HG03139 (cell line): Measurements from ENCODE around the gene STAM2.
"Not testable (repeated sequence)": the region's sequence is repeated elsewhere in the genome, so short reads cannot be mapped to it uniquely, and the experiment has no call there.

ENCODE experiments used
- ATAC-seq: cut with Tn5 transposase; IDR thresholded peaks from one replicate; pipeline ENCODE4 v1.9.1; 2021; ENCODE audit not compliant: unreplicated experiment

STAM2 gene

DNA sequence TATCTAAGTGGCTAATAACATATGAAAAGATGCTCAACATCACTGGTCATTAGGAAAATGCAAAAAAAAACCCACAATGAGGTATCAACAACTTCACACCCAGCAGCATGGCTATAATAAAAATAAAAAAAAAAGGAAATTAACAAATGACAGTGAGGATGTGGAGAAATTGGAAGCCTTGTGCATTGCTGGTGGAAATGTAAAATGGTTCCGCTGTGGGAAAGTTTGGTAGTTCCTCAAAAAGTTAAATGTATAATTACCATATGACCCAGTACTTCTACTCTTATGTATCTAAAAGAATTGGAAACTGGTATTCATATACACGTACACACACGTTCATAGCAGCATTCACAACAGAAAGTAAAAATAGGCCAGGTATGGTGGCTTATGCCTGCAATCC, 61.2 kb downstream of the STAM2 start:
- no peak for ATAC-seq

DNA sequence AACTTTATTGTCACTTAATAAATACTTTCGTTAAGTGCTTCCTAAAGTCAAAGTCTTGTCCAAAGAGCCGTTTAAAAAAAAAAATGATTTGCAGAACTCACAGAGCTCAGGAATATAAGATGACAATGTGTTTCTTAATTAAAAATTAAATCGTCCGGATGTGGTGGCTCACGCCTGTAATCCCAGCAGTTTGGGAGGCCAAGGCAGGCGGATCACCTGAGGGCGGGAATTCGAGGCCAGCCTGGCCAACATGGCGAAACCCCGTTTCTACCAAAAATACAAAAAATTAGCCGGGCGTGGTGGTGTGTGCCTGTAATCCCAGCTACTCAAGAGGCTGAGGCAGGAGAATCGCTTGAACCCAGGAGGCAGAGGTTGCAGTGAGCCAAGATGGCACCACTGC, 68.4 kb downstream of the STAM2 start:
- not testable (repeated sequence) for ATAC-seq

DNA sequence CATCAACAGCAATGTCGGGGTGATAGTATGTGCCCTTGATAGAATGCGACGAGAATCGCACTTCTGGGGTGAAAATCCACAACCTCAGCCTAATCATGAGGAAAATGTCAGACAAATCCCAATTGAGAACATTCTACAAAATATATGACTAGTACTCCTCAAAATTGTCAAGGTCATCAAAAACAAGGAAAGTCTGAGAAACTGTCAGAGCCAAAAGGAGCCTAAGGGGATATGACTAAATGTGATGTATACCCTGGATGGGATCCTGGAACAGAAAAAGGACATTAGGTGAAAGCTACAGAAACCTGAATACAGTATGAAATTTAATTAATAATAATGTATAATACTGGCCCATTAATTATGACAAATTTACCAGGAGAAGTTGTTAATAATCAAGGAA, 69.1 kb downstream of the STAM2 start:
- no peak for ATAC-seq

DNA sequence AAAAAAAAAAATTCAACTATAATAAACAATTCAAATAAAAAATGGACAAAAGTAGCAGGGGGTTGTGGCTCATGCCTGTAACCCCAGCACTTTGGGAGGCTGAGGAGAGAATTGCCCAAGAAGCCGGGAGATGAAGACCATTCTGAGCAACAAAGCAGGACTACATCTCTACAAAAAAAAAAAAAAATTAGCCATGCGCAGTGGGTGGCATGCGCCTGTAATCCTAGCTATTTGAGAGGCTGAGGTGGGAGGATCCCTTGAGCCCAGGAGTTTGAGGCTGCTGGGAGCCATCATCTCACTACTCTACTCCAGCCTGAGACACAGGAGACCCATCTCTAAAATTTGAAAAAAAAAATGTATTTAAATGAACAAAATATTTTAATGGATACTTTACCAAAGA, 72.3 kb downstream of the STAM2 start:
- ATAC-seq: no peak

DNA sequence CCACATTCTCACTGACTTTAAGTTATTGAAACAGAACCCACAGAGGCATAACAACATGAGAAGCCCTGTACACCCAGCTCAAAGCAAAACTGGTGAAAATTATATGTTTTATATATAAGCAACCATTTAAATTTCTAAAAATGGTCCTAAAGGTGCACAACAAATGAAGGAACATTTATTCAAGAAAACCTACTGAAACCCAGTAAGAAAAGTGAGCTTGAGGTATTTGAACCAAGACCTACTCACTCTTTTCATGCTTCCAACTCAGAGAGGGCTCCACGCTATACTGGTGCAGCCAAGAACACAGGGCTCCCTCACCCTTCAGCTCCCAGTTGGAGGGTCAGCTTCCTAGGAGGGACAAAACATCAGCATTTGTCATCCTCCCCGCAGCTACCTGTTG, 74.6 kb downstream of the STAM2 start:
- ATAC-seq: no peak

- no peak for ATAC-seq
Measured at GRCh38 chr2:152099367-152100050, 76.1 kb downstream of the STAM2 start.

DNA sequence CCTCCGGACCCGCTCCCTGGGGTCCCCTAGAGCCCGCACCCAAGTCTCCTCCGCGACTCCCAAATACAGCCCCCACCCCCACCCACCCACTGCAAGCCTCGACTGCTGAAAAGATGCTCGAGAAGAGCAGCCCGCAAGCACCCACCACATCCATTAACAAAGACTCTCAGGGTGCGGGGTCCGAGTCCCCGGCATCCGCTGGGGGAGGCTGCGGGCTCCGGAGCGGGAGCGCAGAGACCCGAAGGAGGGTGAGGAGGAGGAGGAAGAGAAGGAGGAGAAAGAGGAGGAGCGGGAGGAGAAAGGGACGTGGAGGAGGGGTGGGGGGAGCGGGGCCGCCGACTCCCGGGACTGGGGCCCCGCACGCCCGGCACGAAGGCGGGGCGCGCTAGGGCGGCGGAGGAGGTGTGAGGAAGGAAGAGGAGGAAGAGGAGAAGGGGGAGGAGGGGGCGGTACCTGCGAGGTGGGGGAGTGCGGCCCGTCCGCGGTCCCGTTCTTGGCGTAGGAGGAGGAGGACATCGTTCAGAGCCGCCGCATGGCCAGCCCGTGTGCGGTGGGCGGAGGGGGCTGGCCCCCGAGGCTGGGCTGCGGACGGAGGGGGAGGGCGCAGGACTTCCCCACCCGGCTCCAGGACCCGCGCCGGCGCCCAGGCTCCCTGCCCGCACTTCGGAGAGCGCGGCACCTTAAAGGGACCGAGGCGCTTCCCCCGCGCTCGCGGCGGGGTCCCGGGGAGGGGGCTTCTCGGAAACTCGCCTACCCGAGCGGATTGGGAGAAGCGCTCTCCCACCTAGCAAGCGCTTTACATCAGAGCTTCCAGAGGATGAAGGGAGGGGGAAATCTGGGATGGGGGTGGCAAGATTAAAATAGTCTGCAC, 76.8 kb downstream of the STAM2 start, which contains the start of gene CACNB4:
Gene CACNB4, minus strand, starts transcription at position 549 of the 871 bp plus-strand sequence.
- peak; percentile 43 for ATAC-seq

DNA sequence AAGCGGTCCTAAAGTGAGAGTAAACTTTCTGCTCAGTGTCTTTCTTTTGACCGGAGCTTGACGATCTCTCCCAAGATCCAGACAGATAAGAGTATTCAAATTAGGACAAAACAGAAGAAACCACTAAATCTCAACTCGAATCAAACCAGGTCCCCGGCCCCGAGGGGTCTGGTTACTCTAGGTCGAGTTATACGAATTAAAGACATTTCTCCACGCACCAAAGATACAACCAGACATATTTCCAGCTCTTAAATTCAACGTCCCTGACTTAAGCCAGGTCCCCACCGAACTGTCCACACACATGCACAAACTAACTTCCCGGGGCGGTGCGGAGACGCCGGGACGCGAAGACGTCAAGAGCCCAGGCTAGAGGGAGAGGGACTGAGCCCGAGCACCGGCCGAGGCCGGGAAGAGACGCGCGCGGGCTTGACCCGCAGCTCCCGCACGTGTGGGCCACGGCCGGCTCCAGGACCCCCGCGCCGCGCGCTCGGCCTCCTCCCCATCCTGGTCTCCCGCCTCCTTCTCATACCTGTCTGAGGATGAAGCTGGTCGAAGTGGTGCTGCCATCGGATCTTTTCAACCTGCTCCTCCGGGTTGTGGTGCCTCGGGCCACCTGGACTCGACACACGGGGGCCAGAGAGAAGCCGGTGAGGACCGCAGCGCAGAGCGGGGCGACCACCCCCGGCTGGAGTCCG, 77.6 kb downstream of the STAM2 start:
- no peak for ATAC-seq

DNA sequence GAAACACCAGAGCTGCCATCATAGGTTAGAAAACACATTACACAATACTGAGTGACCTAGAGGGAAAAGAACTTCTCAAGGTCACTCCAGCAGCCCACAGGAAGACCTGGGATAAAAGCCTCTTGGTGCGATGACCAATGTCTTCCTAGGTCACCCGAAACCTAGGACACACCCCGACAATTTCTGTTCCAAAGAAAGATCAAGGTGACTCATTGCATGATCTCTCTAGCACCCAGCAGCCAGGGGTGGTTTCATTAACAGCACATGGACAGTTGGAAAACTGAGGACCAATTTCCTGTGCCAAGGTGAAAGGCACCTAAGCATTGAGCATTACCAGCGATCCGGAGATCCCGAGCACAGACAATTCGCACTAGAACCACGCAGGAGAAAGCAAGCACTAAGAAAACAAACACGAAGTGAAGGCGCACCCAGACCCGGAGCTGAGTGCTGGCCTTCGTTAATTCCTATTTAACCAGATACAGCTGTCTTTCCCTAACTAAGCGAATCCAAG, 78.2 kb downstream of the STAM2 start:
- ATAC-seq: no peak

DNA sequence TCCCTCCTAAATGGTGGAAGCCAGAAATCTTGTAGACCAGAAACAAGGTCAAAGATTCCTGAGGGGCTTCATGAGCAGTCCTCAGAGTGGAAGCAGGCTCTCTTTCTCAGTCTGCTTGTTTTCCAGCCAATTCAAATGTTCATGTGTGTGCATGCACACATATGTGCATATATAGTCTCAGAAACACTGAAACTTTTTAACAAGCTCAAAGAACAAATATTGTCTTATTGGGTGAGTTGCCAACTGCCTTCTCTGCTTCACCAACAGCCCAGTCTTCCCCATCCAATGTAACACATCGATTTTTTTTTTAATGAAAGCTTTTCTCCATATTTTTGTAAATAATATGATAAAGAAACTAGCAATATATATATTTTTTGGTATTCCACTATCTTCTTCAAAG, 80.4 kb downstream of the STAM2 start:
- ATAC-seq: no peak

GRCh38 chr2:152094014-152094413, 81.5 kb downstream of the STAM2 start:
- ATAC-seq: no peak

DNA sequence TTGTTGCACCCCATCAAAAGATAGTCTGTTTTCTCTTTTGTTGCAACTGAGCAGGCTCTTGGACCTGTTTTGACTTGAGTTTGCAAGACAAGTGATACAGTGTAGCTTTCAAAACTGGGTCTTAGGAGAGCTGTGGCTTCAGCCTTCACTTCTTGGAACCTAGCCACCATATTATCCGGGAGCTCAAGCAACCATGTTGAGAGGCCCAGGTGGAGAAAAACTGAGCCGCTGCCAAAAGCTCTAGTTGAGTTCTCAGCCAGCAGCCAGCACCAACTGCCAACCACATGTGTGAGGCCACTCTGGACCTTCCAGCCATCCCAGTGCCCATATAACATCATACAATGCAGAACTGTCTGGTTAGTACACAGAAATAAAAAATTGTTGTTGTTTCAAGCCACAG, 82.1 kb downstream of the STAM2 start:
- ATAC-seq: no peak

GRCh38 chr2:152092095-152092494, 83.5 kb downstream of the STAM2 start:
- no peak for ATAC-seq

DNA sequence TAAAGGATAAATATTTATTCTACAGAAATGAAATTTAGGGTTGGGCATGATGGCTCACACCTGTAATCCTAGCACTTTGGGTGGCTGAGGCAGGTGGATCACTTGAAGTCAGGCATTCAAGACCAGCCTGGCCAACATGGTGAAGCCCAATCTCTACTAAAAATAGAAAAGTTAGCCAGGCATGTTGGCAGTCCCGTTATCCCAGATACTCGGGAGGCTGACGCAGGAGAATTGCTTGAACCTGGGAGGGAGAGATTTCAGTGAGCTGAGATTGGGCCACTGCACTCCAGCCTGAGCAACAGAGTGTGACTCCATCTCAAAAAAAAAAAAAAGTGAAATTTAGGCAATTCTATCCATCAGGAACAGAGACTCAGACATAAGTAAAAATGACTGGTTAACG, 84.8 kb downstream of the STAM2 start:
- not testable (repeated sequence) for ATAC-seq

DNA sequence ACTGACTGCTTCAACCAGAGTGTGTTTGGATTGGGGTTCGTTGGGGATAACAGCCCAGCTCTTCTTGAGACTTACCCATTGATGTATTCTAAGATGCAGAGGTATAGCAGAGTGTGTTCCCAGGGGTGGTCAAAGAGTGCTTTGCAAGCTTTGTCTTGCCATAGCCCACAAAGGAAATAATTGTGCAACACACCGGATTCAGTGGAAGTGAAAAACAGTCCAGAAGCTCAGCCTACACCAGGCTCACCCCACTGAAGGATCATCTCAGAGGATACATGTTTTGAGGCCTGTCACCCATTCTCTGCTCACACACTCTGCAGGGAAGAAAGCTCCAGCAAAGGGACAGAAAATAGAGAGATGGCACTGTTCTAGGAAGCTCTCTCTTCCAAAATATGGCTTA, 86.3 kb downstream of the STAM2 start:
- ATAC-seq: no peak

- ATAC-seq: no peak
Measured at GRCh38 chr2:152088006-152088405, 87.6 kb downstream of the STAM2 start.

DNA sequence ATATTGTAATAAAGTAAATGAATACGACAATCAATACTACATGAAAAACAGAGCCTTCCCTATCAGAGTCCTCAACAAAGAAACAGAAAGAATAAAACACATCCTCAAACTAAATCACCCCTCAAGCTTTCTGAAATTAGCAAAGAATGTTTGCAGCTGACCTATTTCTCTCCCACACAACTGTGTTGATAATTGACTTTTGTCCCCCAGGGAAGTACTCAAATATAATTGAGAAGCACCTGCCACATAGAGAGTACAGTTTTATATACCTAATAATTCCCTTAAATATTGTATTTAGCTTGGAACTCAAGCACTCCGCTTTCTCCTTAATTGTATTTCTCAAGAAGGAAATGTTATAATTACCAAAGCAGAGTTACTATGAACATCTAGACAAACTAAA, 89.3 kb downstream of the STAM2 start:
- no peak for ATAC-seq

DNA sequence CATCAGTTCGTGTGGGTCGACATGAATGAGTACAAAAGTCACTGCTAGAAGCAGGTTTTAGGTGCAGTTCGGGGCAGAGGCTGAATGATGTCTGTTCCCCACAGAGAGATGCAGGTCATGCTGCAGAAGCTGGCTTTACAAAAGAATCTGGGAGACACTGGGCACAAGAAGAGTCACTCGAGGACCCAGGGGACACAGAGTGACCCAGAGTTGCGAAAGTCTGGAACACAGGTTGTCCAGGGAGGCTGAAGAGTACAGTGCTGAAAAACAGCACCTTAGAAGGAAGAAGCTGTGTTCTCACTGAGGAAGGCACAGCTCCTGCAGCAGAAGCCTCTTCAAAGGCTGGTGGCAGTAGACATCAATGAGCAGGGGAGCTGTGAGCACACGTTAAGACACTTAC, 91.5 kb downstream of the STAM2 start:
- ATAC-seq: no peak

DNA sequence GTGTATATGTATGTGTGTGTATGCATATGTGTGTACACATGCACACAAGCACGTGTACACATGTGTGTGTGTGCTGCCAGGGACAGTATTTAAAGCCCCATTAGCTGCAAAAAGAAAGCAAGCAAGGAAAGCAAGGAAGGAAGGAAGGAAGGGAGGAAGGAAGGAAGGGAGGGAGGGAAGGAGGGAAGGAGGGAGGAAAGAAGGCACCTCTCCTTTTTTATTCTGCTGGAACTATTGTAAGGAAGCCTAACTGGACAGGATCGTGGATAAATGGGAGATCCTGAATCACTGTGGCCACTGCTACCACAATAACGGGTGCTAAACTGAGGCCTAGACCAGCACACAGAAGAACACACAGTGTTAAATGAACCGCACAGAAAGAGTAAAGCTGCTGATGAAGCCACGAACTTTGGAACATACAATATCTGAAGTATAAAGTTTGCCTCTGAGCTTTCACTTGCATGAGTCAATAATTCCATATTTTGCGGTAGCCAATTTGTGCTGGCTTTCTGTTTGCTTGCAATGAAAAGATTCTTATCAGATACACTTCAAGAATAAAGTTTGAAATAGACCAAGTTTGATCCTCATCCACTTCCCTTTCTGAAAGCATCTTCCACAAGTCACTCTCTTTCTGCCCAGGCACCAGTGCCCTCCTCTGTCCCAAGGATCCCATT, 92.2 kb downstream of the STAM2 start:
- ATAC-seq: no peak

DNA sequence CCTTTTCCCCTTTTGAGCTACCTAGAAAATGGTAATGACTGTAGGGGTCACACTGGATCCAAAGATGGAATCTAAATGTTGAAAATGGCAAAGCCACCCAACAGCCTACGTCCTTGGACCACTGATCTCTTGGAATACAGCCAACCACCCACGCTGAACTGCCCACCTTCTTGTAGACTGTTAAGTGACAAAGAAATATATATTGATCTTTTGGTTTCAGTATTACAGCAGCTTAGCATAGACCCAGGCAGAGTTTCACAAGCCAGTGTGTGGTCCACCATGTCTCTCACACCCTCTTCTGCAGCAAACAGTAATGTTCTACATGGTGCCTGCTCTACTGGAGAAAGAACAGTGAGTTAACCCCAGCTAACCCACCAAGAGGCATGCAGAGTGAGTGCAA, 96.9 kb downstream of the STAM2 start:
- ATAC-seq: peak; percentile 72

DNA sequence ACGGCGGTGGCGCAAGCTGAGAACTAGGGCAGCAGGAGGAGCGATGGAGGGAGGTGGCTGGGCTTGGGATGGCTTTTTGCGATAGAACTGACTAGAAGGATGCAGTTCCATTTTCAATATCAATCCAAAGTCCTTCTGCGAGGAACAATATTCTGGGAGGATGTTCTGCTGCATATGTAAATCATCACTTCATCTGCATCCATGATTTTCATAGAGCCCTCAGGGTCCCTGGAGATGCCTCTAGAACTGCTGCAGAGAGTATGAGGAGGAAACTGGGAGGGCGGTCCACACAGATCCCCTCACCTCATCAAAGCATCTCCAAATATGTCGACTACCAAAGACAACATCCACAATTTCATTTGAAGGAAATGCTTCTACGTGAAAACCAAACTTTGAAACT, 97.5 kb downstream of the STAM2 start:
- ATAC-seq: no peak
